ENCODE data around the gene TP53I3.
"Not testable (repeated sequence)": the region's sequence is repeated elsewhere in the genome, so short reads cannot be mapped to it uniquely, and the experiment has no call there.

Gene TP53I3

DNA sequence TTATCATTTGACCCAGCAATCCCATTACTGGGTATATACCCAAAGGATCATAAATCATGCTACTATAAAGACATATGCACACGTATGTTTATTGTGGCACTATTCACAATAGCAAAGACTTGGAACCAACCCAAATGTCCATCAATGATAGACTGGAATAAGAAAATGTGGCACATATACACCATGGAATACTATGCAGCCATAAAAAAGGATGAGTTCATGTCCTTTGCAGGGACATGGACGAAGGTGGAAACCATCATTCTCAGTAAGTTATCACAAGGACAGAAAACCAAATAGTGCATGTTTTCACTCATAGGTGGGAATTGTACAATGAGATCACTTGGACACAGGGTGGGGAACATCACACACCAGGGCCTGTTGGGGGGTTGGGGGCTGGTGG, 16.1 kb upstream of the TP53I3 start:
- not testable (repeated sequence) for DNase-seq (ENCODE audit: low read depth in 2 of 2)

DNA sequence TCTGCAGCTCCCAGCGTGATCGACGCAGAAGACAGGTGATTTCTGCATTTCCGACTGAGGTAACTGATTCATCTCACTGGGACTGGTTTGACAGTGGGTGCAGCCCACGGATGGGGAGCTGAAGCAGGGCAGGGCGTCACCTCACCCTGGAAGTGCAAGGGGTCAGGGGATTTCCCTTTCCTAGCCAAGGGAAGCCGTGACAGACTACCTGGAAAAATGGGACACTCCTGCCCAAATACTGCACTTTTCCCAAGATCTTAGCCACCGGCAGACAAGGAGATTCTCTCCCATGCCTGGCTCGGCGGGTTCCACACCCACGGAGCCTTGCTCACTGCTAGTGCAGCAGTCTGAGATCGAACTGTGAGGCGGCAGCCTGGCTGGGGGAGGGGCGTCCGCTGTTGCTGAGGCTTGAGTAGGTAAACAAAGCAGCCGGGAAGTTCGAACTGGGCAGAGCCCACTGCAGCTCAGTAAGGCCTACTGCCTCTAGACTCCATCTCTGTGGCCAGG, 10.6 kb upstream of the TP53I3 start:
- not testable (repeated sequence) for DNase-seq (ENCODE audit: low read depth in 2 of 2)

DNA sequence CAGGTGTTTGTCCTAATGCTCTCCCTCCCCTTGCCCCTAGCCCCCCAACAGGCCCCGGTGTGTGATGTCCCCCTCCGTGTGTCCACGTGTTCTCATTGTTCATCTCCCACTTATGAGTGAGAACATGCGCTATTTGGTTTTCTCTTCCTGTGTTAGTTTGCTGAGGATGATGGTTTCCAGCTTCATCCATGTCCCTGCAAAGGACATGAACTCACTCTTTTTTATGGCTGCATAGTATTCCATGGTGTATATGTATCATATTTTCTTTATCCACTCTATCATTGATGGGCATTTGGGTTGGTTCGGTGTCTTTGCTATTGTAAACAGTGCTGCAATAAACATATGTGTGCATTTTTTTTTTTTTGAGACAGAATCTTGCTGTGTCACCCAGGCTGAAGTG, 8.6 kb upstream of the TP53I3 start:
- DNase-seq (ENCODE audit: low read depth in 2 of 2): not testable (repeated sequence)

DNA sequence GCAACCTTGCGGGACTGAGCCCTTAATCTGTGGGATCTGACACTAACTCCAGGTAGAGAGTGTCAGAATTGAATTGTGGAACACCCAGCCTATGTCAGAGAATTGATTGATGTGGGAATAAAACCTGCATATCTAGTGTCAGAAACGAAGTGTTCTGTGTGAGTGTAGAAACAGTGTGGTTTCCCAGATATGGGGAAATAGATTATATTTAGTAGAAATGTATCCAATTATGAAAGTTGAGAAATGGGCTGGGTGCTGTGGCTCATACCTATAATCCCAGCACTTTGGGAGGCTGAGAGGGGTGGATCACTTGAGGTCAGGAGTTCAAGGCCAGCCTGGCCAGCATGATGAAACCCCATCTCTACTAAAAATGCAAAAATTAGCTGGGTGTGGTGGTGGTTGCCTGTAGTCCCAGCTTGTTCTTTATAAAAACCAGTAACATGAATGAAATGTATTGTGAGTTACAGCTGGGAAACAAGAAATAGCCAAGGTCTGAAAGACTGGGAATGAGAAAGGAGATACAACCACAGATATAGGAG, 4.3 kb upstream of the TP53I3 start:
- DNase-seq (ENCODE audit: low read depth in 2 of 2): no peak

DNA sequence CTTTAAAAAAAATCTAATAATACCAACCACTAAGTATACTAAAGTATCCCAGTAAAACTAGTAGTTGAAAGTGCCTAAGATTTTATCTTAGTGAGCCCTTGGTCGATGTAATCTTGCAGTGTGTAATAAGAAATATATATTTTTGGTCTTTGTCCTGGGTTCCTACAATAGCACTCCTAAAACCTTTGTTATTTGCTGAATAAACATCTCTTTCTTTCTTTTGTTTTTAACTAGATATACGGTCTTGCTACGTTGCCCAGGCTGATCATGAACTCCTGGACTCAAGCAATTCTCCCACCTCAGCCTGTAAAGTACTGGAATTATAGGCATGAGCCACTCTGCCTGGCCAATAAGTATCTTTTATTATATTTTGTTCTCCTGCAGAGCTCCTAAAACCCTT, 2.4 kb upstream of the TP53I3 start:
- DNase-seq (ENCODE audit: low read depth in 2 of 2): no peak

DNA sequence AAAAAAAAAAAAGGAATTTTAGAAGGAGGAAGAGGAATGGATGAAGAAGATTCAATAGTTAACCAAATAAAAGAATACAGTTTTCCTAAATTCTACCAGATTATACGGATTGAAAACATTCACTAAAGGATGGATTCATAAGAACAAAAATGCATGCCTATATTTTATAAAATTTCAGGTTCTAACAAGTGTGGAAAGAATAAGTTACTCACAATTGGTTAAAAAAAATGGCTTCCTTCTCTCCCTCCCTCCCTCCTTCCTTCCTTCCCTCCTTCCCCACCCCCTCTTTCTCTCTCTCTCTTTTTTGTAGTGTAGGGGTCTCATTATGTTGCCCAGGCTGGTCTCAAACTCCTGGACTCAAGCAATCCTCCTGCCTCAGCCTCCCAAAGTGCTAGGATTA, 1.6 kb upstream of the TP53I3 start:
- no peak for DNase-seq (ENCODE audit: low read depth in 2 of 2)

DNA sequence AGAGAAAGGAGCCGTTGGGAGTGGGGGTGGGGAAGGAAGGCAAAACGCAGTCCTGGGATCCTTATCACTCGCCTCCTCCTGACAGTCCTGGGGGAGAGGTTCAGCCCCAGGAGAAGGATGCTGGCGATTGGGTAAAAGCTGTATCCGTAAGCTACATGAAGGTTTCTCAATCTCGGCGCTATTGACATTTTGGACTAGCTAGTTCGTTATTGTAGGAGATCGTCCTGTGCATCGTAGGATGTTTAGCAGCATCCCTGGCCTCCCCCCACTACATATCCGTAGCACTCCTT, 511 bp upstream of the TP53I3 start:
- no peak for DNase-seq (ENCODE audit: low read depth in 2 of 2)

DNA sequence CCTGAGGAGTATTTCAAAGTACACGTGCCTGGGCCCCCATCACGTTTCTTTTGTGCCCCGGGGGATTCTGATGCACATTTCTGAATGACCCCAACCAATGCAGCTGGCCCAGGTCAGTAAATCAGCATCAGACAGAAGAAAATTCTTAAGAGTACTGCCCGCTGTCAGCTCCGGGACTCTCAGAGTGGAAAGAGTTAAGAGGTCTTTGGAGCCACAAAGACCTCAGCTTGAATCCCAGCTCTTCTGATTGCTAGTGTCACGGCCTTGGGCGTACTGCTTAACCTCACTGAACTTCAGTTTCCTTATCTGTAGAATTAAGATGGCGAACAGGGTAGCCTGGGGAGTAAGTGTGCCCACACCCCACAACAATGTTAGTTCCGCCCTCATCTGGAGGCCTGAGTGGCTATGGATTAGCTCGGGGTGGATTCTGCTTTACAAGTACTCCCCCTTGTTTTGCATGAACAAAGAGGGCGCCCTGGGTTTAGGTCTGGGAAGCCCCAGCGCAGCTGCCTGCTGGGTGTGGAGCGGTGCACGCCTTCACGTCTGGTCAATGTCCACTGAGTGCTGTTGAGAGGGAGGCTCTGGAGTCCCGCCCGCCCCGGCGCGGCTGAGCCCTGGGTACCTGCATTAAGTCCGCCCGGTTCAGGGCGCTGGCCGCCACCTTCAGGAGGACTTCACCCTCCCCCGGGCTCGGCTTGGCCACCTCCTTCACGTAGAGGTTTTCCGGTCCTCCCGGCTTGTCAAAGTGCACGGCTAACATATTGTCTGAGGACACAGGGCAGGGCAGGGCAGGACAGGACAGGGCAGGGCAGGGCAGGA, 858 bp downstream of the TP53I3 start:
- peak in 1 of 2 donors; percentile 0 for DNase-seq (ENCODE audit: low read depth in 2 of 2)

DNA sequence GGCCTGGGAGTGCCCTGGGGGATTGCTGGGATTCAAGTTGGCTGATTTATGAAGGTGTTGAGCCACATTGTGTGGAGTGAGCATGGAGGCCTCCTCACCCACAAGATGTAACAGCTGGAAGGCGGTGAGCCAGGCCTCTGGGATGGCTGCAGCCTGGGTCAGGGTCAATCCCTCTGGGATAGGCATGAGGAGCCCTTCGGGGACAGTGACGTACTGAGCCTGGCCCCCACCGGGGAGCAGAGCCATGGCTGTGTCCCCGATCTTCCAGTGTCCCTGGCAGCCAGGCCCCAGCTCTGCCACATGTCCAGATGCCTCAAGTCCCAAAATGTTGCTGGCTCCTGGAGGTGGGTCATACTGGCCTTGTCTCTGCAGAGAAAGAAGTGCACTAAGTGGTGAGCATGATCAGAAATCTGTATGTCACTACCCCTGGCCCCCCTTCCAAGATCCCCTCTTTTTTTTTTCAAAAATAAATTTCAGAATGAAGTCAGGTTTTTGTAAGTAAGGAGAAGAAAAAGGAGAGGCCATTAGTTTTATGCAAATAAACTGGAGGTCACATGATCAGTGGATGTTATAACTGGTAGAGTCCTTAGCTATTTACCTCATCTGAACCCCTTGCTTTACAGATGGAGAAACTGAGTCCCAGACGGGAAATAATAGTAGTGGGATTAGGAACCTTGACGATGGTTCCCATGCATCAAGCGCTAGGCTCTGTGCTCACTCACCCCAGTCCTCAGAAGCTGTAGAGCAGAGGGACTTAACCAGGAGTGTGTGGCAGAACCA, 1.7 kb downstream of the TP53I3 start:
- DNase-seq (ENCODE audit: low read depth in 2 of 2): no peak

DNA sequence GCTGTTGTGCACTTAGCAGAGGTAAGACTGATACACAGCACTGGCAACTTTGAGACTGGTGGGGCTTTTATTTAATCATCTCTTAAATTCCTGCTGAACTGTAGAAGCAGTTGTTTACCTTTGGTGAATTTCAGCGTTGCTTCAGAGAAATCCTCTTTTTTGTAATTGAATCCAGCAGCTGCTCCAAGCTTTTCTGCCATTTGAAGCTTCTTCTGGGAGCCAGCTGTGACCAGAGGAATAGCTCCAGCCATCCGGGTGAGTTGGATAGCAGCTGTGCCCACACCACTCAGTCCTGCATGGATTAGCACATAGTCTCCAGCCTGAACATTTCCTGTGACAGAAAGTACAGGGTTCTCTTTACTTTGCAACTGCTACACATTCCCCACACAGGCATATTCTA, 3.9 kb downstream of the TP53I3 start:
- no peak for DNase-seq (ENCODE audit: low read depth in 2 of 2)

DNA sequence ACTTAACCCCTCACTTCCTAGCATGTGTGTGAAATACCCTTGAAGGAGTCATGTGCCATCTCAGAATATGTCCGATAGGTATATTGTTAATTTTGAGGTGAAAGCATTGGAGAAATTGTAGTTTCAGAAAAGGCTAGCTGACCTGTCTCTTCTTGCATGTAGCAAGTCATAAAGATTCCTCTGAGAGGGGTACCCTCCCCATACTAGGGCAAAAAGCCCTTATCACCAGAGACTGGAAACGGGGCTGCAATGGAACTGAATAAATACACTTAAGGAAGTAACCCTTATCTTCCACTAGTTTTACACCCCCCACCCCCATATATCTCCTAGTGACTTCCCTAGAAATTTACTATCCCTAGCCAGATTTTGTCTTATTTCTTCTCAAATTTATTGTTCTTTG, 6.8 kb downstream of the TP53I3 start:
- no peak for DNase-seq (ENCODE audit: low read depth in 2 of 2)

DNA sequence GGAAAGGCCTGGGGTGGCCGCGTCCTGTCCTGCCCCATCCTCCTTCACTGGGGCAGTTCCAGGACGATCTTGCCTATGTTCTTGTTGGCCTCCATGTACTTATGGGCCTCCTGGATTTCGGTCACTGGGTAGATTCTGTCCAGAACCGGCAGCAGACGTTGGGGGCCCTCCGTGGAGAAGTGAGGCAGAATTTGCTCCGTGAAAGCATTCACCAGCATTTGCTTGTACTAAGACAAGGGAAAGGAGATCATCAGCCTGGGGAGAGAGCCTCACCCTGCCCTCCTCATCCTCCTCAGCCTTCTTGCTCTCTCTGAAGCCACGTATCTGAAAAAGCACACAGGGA, 7.1 kb downstream of the TP53I3 start:
- DNase-seq (ENCODE audit: low read depth in 2 of 2): no peak

DNA sequence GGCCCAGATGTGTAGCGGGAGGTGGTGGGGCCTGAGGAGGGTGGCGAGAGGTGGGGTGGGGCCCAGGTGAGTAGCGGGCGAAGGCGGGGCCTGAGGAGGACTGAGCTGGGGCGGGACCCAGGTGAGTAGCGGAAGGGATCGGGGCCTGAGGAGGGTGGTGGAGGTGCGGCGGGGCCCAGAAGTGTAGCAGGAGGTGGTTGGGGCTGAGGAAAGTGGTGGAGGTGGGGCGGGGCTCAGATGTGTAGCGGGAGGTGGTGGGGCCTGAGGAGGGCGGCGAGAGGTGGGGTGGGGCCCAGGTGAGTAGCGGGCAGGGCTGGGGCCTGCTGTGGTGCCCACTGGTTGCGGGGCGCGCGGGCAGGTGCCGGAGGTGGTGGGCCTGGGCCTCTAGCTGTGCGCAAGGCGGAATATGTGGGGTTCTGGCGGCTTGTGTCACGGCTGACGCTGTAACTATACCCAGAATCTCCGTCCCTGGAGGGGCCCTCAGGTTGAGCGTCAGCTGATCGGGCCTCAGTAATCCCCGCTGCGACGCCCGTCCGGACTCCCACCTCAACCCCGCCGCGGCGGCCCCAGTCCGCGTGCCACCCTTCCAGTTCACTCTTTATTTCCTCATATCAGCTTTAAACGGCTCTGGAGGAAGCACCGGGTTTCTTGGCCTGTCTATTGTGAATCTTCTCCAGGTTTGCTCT, 7.6 kb downstream of the TP53I3 start:
- no peak for DNase-seq (ENCODE audit: low read depth in 2 of 2)

DNA sequence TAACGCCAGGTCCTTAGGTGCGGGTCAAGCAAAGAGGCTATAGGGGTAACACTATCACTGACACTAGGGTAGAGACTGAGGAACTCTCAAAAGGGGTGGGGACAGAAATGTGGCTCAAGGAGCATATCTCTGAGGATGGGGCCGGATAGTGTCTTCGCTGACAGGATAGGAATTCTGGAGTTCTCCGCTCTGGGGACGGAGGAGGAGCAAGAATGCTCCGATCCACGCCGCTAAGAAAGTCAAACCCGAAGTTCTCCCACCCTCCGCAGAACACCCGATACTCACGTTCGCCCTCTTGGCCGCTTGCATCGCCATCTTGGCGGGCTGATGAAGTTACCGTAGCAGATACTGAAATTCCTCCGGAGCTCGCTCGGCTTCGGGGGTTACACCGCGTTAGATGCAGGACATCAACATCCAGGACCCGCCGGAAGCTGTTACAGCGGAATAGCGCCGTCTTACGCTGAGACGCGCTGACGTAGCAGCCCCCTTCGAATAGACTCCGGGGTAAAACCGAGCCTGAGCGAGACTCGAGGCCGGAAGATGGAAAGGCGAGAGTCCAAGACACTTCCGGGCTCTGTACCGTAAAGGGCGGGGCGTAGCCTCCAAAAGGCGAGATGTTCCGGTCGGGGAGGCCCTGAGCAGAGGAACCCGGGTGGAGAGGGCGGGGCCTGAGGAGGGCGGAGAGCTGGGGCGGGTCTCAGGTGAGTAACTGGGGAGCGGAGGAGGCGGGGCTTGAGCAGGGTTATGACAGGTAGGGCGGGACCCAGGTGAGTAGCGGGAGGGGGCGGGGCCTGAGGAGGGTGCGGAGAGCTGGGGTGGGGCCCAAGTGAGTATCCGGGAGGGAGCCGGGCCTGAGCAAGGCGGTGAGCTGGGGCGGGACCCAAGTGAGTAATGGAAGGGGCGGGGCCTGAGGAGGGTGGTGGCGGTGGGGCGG, 8.5 kb downstream of the TP53I3 start, which contains the start of gene SF3B6:
TSS of gene SF3B6 (minus strand) at position 412 of the 934 bp plus-strand sequence. CDS start at position 315, 97 bp downstream.
- DNase-seq (ENCODE audit: low read depth in 2 of 2): peak; percentile 99

DNA sequence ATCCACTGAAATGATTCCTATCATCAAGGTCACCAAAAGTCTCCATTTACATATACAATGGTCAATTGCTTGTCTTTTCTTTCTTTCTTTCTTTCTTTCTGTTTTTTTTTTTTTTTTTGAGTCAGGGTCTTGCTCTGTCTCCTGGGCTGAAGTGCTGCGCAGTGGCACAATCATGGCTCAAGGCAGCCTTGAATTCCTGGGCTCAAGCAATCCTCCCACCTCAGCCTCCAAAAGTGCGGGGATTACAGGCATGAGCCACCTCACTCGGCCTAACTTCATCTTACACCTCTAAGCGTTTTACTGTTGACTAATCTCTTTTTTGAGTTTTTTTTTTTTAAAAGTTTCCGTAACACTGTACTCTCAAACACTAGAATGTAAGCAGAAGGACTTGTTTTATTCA, 9.4 kb downstream of the TP53I3 start:
- no peak for DNase-seq (ENCODE audit: low read depth in 2 of 2)

DNA sequence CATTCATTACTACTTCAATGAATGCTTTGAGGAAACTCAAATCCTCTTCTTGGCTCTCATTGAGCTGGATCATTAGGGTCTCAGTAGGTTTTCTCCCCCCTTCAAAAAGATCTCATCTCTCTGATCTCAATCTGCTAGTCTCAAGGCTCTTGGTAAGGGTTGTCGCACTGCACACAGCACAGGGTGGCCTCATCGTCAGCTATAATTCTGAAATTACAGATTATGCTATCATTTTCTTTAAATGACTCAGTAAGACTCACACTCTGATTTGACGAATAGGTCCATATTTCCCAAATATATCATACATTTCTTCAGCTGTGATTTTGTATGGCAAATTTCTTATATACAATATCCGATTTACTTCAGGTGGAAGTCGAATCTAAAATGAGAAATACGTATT, 10.8 kb downstream of the TP53I3 start:
- no peak for DNase-seq (ENCODE audit: low read depth in 2 of 2)

DNA sequence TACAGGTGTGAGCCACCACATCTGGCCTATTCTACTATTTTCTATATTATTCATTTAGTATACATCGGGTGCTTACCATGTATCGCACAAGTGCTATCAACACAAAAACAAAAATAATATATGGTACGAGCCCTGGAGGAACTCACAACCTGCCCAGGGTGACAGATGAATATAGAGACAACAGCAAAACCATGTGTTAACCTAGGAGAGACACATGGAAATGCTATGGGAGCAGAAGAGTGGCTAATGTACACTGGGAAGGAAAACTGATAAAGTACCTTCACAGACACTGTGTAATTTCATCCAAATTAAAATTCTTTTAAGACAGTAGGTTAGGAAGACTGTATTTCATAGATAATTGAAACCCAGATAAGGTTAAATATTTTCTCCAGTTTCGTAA, 12.4 kb downstream of the TP53I3 start:
- DNase-seq (ENCODE audit: low read depth in 2 of 2): no peak

DNA sequence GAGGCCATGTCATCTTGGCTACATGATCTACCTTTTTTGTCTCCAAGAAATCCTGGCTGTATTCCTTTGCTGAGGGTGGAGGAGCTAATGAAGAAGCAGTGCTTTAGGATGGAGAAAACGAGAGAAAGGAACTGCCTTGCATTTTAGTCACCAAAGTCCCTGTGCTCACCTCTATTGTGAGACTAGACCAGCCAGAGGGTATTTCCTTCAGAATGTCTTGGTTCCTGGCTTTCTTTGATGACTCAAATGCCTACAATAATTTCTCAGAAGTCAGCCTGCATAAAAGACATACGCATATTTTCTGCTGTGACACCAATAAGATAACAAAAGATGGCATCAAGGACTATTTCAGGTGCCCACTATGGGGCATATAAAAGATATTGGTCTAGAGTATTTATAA, 19.3 kb downstream of the TP53I3 start:
- DNase-seq (ENCODE audit: low read depth in 2 of 2): no peak

DNA sequence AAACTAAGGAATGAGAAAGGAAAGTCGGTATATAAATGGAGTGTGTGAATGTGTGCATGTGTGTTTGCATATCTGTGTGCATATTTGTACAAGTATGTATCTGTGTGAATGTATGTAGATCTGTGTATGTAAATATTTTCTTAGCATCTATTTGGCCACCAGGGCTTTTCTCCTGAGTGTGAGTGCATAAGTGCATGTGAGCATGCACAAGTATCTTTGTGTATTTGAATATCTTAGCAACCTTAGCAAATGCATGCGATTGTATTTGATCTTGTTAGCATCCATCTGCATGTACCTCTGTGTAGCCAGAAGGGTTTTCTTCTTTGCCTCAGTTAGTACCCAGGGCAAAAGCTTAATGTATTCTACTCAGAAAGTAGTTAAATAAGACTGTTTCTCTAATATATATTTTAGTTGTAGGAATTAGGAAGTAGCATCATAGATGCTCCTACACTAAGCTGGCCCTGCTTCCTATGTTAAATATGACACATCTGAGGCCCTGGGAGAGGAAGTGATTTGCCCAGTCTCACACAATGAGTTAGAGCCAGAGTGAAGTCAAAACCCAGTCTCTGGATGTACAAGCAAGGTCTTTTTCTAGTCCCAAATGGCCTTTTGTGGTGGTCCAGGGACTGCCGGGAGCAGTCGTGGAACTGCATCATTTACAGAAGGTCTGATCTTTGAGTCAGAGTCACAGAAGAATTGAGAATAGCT, 25.9 kb downstream of the TP53I3 start:
- no peak for DNase-seq (ENCODE audit: low read depth in 2 of 2)

DNA sequence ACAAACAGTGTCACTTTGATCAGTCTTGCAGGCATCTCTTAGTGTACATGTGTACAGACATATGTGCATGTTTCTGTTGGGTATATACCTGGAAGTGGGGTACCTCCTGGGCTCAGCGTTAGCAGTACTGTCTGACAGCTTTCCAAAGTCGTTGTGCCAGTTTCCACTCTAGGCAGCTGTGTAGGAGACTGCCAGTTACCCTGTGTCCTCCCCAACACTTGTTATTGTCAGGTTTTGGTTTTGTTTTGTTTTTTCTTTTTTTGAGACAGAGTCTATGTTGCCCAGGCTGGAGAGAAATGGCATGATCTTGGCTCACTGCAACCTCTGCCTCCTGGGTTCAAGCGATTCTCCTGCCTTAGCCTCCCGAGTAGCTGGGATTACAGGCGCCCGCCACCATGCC, 28.9 kb downstream of the TP53I3 start:
- no peak for DNase-seq (ENCODE audit: low read depth in 2 of 2)
